ENCODE data around the gene INPP4B. TPM values are rescaled to one million over a fixed set of nuclear protein-coding genes. Genes with fewer than 3 reads are reported as not detected.

INPP4B gene
- total and polyA plus RNA-seq, 2 of the 4 experiments (the other 2 are of a cell fraction): 1.8 to 14.0 TPM

DNA sequence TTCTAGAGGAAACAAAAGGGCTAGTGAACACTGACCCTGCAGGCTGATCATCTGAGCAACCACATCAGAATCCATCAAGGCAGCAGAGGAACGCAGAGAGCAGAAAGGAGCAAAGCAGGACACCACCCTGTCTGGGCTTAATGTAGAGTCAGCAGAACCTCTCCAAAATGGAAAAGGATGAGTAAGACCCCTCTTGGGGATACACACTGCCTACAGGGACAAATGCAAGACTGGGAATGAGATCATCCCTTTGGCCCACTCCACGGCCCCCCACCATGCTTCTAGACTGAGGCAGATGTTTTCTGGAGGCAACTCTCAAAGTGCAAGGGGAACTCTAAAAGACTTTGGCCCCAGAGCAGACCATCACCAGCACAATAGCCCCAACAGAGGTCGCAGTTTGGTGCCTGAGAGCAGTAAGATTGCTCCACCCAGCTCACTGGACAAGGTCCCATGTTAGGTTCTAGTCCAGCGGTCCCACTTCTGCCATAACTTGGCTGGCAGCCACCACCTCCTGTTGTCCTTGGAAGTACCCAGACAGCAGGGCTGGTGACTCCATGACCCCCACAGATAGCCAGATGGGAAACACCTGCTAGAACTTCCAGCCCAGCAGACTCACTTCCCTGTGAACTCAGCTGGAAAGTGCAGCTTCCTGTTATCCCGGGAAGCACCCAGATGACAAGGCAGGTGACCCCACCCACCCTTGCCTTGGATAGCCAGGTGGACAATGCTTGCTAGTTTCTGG, 372.7 kb downstream of the INPP4B start:
- no peaks in the 10 kb centered on the region for H3K27me3 ChIP-seq (ENCODE audit: control insufficient read depth, insufficient read depth, low read length)
- H3K9me3 ChIP-seq (ENCODE audit: control insufficient read depth, insufficient read depth, low read length): no peaks in the 10 kb centered on the region
- H2BK5ac ChIP-seq (ENCODE audit: low read depth, low read length, poor library complexity, severe bottlenecking): no peak overlapping the region
- H3K4me2 ChIP-seq (ENCODE audit: low read depth, low read length): no peak overlapping the region
- no peak overlapping the region for H2BK120ac ChIP-seq (ENCODE audit: low read depth, low read length)
- in situ Hi-C loops (cut with MboI; ENCODE audit: low sequenced_read_pairs): no loop called here
- ChIA-PET CTCF (no interaction called here), POLR2A (ENCODE audit: unreplicated experiment) (no interaction called here)
- H4K5ac ChIP-seq (ENCODE audit: low read depth, low read length): no peak overlapping the region
- no peak overlapping the region for H3K4me3 ChIP-seq (ENCODE audit: insufficient read depth, low read depth, low read length)
- H3K14ac ChIP-seq (replicated peaks; ENCODE audit: low read depth, low read length): no peak overlapping the region
- no peak overlapping the region for H3K56ac ChIP-seq (ENCODE audit: extremely low read depth, insufficient read depth, low read length)
- BruUV-seq (replicated peaks): no TSS peak
- H3K27ac ChIP-seq (ENCODE audit: insufficient read depth, low read length): no peak overlapping the region
- no peak overlapping the region for H2AFZ ChIP-seq (replicated peaks; ENCODE audit: low read length, poor library complexity)
- H3K36me3 ChIP-seq (ENCODE audit: control insufficient read depth, insufficient read depth, low read length): no peaks in the 10 kb centered on the region
- no peak overlapping the region for H3K4ac ChIP-seq (ENCODE audit: low read depth, low read length)
- no peak overlapping the region for H3K23ac ChIP-seq (ENCODE audit: low read depth, low read length)
- 93% methylated on average over 3 of the region's 5 CpGs; no CpG with 5 or more reads in 1 of the 2 experiments for WGBS, 2 experiments (ENCODE audit: extremely low coverage in 2 of 2, insufficient read length in 1 of 2)
- dilution Hi-C loops (cut with HindIII; ENCODE audit: low sequenced_read_pairs, unreplicated experiment): no loop called here
- H3K18ac ChIP-seq (ENCODE audit: low read depth, low read length): no peak overlapping the region
- no peak overlapping the region for H2BK15ac ChIP-seq (ENCODE audit: low read depth, low read length)
- H4K91ac ChIP-seq (ENCODE audit: insufficient read depth, low read depth, low read length): no peak overlapping the region
- no peak overlapping the region for H2AK5ac ChIP-seq (ENCODE audit: low read depth, low read length)
- H2BK20ac ChIP-seq (ENCODE audit: low read depth, low read length): no peak overlapping the region
- peaks cover 10% of the 10 kb centered on the region for H3K9me1 ChIP-seq (ENCODE audit: insufficient read depth, low read length)
- H3K4me1 ChIP-seq (ENCODE audit: control insufficient read depth, insufficient read depth, low read length): peaks cover 1% of the 10 kb centered on the region; the same call in 1 of the 2 replicates
- H4K20me1 ChIP-seq (ENCODE audit: insufficient read depth, low read length): no peaks in the 10 kb centered on the region
- DNase-seq: no peak
- TF ChIP-seq SMC3 (IDR thresholded peaks at IDR 0.05; ENCODE audit: low read depth, low read length) (no peak), MAZ (IDR thresholded peaks at IDR 0.05; ENCODE audit: borderline replicate concordance, low read depth, low read length) (no peak), CHD1 (IDR thresholded peaks at IDR 0.05; ENCODE audit: low read depth, low read length) (no peak), RFX5 (IDR thresholded peaks at IDR 0.05; ENCODE audit: low read depth, low read length) (no peak), NFE2L2 (IDR thresholded peaks at IDR 0.05; ENCODE audit: low read depth, low read length) (no peak), MXI1 (IDR thresholded peaks at IDR 0.05; ENCODE audit: borderline replicate concordance, low read depth, low read length) (no peak), POLR2A (IDR thresholded peaks at IDR 0.05; ENCODE audit: low read depth, low read length) (no peak), BHLHE40 (IDR thresholded peaks at IDR 0.05; ENCODE audit: low read depth, low read length) (no peak), RCOR1 (IDR thresholded peaks at IDR 0.05; ENCODE audit: insufficient replicate concordance, low read length) (no peak)
- intact Hi-C loops (cut with micrococcal nuclease): no loop called here
- no peak overlapping the region for H2AK9ac ChIP-seq (replicated peaks; ENCODE audit: low read depth, low read length, poor library complexity)
- no peak for ATAC-seq (ENCODE audit: low read depth)
- no peak overlapping the region for H4K8ac ChIP-seq (ENCODE audit: low read depth in 2 of 2, low read length in 2 of 2)
- H3K9ac ChIP-seq (ENCODE audit: low read depth, low read length): no peak overlapping the region
- no peaks in the 10 kb centered on the region for H3K79me1 ChIP-seq (ENCODE audit: low read depth in 1 of 2, low read length in 2 of 2)
